ENCODE measurements around the gene ACTL6B. TPM values are rescaled to one million over a fixed set of nuclear protein-coding genes. Genes with fewer than 3 reads are reported as not detected.
"Not testable (repeated sequence)": the region's sequence is repeated elsewhere in the genome, so short reads cannot be mapped to it uniquely, and the experiment has no call there.

Gene ACTL6B
- polyA plus RNA-seq, 1 donor from 2014 or later = 339 TPM

- not testable (repeated sequence) for H3K36me3 ChIP-seq (ENCODE audit: insufficient read depth, low read length); H3K4me2 ChIP-seq (ENCODE audit: low read length); H3K9ac ChIP-seq (ENCODE audit: low read length); H3K27ac ChIP-seq (ENCODE audit: low read length); H3F3A ChIP-seq (ENCODE audit: insufficient read depth, low read length, poor library complexity, severe bottlenecking); H4K20me1 ChIP-seq (ENCODE audit: insufficient read depth); H2AFZ ChIP-seq (ENCODE audit: low read depth, low read length); H3K9me3 ChIP-seq (ENCODE audit: low read length); H3K27me3 ChIP-seq (ENCODE audit: insufficient read depth, low read depth, low read length); H3K4me3 ChIP-seq (ENCODE audit: low read length); H3K79me2 ChIP-seq (replicated peaks; ENCODE audit: insufficient read depth, low read length); H3K9me2 ChIP-seq (ENCODE audit: insufficient read depth, low read length)
Observed at GRCh38 chr7:100662194-100662776, 6.0 kb upstream of the ACTL6B start.

DNA sequence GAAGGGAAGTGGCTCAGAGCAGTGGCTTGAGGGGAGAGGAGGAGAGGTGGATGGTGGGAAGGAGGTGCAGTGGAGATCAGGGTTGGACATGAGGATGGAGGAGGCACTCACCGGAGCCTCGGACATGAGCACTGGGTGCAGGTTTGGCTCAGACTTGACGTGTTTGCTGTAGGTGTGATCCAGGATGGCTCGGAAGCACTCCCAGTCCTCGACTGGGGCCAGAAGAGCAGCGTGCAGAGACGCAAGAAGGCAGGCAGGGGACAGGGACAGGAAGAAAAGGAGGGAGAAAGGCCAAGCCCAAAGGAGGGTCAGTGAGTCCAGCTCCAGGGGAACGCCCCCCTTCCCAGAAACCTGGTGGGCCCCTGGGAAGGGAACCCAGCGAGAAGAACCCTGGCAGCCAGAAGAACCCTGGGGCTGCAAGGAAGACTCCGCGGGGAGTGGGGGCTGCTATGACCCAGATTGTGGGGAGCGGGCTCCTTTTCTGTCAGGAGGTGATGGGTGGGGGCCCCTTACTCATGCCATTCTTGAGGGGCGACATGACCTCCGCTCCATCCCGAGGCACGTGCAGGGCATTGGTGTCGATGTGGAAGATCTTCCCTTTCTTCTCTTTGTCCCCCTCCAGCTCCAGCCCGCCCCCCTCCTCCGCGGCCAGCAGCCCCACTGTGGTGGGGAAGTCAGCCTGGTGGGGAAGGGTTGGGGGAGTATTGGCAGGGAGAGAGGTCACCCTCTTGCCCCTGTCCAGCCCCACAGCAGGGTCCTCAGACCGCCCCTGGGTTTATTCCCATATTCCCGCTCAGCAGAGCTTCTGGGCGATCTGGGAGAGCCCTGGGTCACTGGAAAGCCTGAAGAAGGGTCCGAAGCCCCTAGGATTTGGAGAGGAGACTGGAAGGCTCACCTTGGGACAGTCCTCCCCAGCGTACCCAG, 1.1 kb downstream of the ACTL6B start:
- H3K4me3 ChIP-seq (ENCODE audit: low read length) = peak overlapping the region; percentile 97
- no peaks in the 10 kb centered on the region for H4K20me1 ChIP-seq (ENCODE audit: insufficient read depth)
- H3K9ac ChIP-seq (ENCODE audit: low read length) = peak overlapping the region; percentile 79
- no peak overlapping the region for H3K27ac ChIP-seq (ENCODE audit: low read length)
- H3K4me2 ChIP-seq (ENCODE audit: low read length) = peak overlapping the region; percentile 65
- H3F3A ChIP-seq (ENCODE audit: insufficient read depth, low read length, poor library complexity, severe bottlenecking) = no peaks in the 10 kb centered on the region
- no peaks in the 10 kb centered on the region for H3K27me3 ChIP-seq (ENCODE audit: insufficient read depth, low read depth, low read length)
- TF ChIP-seq EP300 (conservative IDR thresholded peaks at IDR 0.05; ENCODE audit: poor library complexity, severe bottlenecking) = no peak
- no peak for TF ChIP-seq SMC3 (conservative IDR thresholded peaks at IDR 0.05; ENCODE audit: poor library complexity)
- TF ChIP-seq, protein P1, sequence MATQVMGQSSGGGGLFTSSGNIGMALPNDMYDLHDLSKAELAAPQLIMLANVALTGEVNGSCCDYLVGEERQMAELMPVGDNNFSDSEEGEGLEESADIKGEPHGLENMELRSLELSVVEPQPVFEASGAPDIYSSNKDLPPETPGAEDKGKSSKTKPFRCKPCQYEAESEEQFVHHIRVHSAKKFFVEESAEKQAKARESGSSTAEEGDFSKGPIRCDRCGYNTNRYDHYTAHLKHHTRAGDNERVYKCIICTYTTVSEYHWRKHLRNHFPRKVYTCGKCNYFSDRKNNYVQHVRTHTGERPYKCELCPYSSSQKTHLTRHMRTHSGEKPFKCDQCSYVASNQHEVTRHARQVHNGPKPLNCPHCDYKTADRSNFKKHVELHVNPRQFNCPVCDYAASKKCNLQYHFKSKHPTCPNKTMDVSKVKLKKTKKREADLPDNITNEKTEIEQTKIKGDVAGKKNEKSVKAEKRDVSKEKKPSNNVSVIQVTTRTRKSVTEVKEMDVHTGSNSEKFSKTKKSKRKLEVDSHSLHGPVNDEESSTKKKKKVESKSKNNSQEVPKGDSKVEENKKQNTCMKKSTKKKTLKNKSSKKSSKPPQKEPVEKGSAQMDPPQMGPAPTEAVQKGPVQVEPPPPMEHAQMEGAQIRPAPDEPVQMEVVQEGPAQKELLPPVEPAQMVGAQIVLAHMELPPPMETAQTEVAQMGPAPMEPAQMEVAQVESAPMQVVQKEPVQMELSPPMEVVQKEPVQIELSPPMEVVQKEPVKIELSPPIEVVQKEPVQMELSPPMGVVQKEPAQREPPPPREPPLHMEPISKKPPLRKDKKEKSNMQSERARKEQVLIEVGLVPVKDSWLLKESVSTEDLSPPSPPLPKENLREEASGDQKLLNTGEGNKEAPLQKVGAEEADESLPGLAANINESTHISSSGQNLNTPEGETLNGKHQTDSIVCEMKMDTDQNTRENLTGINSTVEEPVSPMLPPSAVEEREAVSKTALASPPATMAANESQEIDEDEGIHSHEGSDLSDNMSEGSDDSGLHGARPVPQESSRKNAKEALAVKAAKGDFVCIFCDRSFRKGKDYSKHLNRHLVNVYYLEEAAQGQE (IDR thresholded peaks at IDR 0.05; ENCODE audit: borderline replicate concordance) = no peak
- TF ChIP-seq POLR2AphosphoS5 (IDR thresholded peaks at IDR 0.05) = no peak
- no peak for TF ChIP-seq RAD21 (conservative IDR thresholded peaks at IDR 0.05)
- no peak for TF ChIP-seq EZH2 (IDR thresholded peaks at IDR 0.05; ENCODE audit: borderline replicate concordance, insufficient read depth, low read length, poor library complexity, severe bottlenecking)
- no peak for TF ChIP-seq TAF1 (IDR thresholded peaks at IDR 0.05; ENCODE audit: low read depth)
- TF ChIP-seq, protein P2, sequence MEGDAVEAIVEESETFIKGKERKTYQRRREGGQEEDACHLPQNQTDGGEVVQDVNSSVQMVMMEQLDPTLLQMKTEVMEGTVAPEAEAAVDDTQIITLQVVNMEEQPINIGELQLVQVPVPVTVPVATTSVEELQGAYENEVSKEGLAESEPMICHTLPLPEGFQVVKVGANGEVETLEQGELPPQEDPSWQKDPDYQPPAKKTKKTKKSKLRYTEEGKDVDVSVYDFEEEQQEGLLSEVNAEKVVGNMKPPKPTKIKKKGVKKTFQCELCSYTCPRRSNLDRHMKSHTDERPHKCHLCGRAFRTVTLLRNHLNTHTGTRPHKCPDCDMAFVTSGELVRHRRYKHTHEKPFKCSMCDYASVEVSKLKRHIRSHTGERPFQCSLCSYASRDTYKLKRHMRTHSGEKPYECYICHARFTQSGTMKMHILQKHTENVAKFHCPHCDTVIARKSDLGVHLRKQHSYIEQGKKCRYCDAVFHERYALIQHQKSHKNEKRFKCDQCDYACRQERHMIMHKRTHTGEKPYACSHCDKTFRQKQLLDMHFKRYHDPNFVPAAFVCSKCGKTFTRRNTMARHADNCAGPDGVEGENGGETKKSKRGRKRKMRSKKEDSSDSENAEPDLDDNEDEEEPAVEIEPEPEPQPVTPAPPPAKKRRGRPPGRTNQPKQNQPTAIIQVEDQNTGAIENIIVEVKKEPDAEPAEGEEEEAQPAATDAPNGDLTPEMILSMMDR (IDR thresholded peaks at IDR 0.05; ENCODE audit: poor library complexity, severe bottlenecking) = no peak
- H3K36me3 ChIP-seq (ENCODE audit: insufficient read depth, low read length) = peaks cover 4% of the 10 kb centered on the region
- peak overlapping the region; percentile 77 for H2AFZ ChIP-seq (ENCODE audit: low read depth, low read length)
- no peaks in the 10 kb centered on the region for H3K79me2 ChIP-seq (replicated peaks; ENCODE audit: insufficient read depth, low read length)
- no peaks in the 10 kb centered on the region for H3K9me2 ChIP-seq (ENCODE audit: insufficient read depth, low read length)
- H3K9me3 ChIP-seq (ENCODE audit: low read length) = no peaks in the 10 kb centered on the region

Data from neural cell (in vitro differentiated cells).